MM.1S (cell line): ENCODE measurements around the gene COL26A1.

Source experiments
- DNase-seq: peaks from one replicate; pipeline ENCODE4 v3.0.0-alpha.2; 2015
- H2AFZ ChIP-seq: fragments of 300-600 bp; sonication (generic); 2 replicates; pipeline ENCODE4 v1.6.0; 2016; ENCODE audit warnings: antibody characterized with exemption, low read length
- H3F3A ChIP-seq: fragments of 300-600 bp; sonication (generic); 2 replicates; pipeline ENCODE4 v1.6.1; 2016; ENCODE audit warnings: mild to moderate bottlenecking, antibody characterized with exemption, low read length, moderate library complexity, mixed read lengths; ENCODE audit not compliant: insufficient read depth
- H3K27ac ChIP-seq: fragments of 300-600 bp; sonication (generic); 2 replicates; pipeline ENCODE4 v1.5.1; 2016; ENCODE audit warnings: mild to moderate bottlenecking, low read length
- H3K27me3 ChIP-seq: fragments of 300-600 bp; sonication (generic); replicated peaks from 2 replicates; pipeline ENCODE4 v1.6.0; 2016; ENCODE audit warnings: low read length; ENCODE audit not compliant: insufficient read depth
- H3K36me3 ChIP-seq: fragments of 300-600 bp; sonication (generic); replicated peaks from 2 replicates; pipeline ENCODE4 v1.6.1; 2016; ENCODE audit warnings: mild to moderate bottlenecking, low read length, mixed read lengths; ENCODE audit not compliant: insufficient read depth
- H3K4me1 ChIP-seq: fragments of 300-600 bp; sonication (generic); 2 replicates; pipeline ENCODE4 v1.6.1; 2016; ENCODE audit warnings: low read length, mixed read lengths
- H3K4me2 ChIP-seq: fragments of 300-600 bp; sonication (generic); 2 replicates; pipeline ENCODE4 v1.6.0; 2016; ENCODE audit warnings: low read depth, low read length
- H3K4me3 ChIP-seq: fragments of 300-600 bp; sonication (generic); 2 replicates; pipeline ENCODE4 v1.5.1; 2016; ENCODE audit warnings: low read length, mixed read lengths
- H3K79me2 ChIP-seq: fragments of 300-600 bp; sonication (generic); 2 replicates; pipeline ENCODE4 v1.6.1; 2016; ENCODE audit warnings: mixed run types, low read length, mixed read lengths
- H3K9ac ChIP-seq: fragments of 300-600 bp; sonication (generic); 2 replicates; pipeline ENCODE4 v1.6.1; 2016; ENCODE audit warnings: low read length, mixed read lengths
- H3K9me2 ChIP-seq: fragments of 300-600 bp; sonication (generic); replicated peaks from 2 replicates; pipeline ENCODE4 v1.6.1; 2016; ENCODE audit warnings: mild to moderate bottlenecking, low read length, mixed read lengths; ENCODE audit not compliant: insufficient read depth
- H3K9me3 ChIP-seq: fragments of 300-600 bp; sonication (generic); replicated peaks from 2 replicates; pipeline ENCODE4 v1.6.1; 2016; ENCODE audit warnings: mild to moderate bottlenecking, low read length, mixed read lengths; ENCODE audit not compliant: insufficient read depth
- H4K20me1 ChIP-seq: fragments of 300-600 bp; sonication (generic); 2 replicates; pipeline ENCODE4 v1.6.1; 2016; ENCODE audit warnings: mild to moderate bottlenecking, low read length, moderate library complexity, mixed read lengths; ENCODE audit not compliant: insufficient read depth
- CTCF ChIP-seq: fragments of 300-600 bp; sonication (generic); IDR thresholded peaks from 2 replicates; pipeline ENCODE4 v1.5.1; 2016; ENCODE audit warnings: antibody characterized with exemption, low read length, mixed read lengths
- EZH2 ChIP-seq: fragments of 300-600 bp; sonication (generic); optimal IDR thresholded peaks from 2 replicates; pipeline ENCODE3; 2017; ENCODE audit warnings: low read depth, mild to moderate bottlenecking, antibody characterized with exemption, low read length, mixed read lengths
- EZH2phosphoT487 ChIP-seq: fragments of 300-600 bp; sonication (generic); IDR thresholded peaks from 2 replicates; pipeline ENCODE4 v1.6.1; 2018; ENCODE audit warnings: antibody characterized with exemption, low read length

COL26A1 gene

GRCh38 chr7:101534873-101535272 lies 172.2 kb downstream of the COL26A1 start:
- no peaks in the 10 kb centered on the region for H3K9me2 ChIP-seq
- H3K27me3 ChIP-seq: peaks cover 68% of the 10 kb centered on the region
- H3K79me2 ChIP-seq: no peaks in the 10 kb centered on the region
- no peak overlapping the region for H3K4me2 ChIP-seq
- no peaks in the 10 kb centered on the region for H3K4me1 ChIP-seq
- no peaks in the 10 kb centered on the region for H4K20me1 ChIP-seq
- H3F3A ChIP-seq: no peaks in the 10 kb centered on the region
- no peak overlapping the region for H2AFZ ChIP-seq
- H3K27ac ChIP-seq: no peak overlapping the region
- DNase-seq: no peak
- no peaks in the 10 kb centered on the region for H3K9me3 ChIP-seq
- TF ChIP-seq CTCF: no peak
- no peak for TF ChIP-seq EZH2phosphoT487
- TF ChIP-seq EZH2: no peak
- H3K4me3 ChIP-seq: no peak overlapping the region
- no peak overlapping the region for H3K9ac ChIP-seq
- no peaks in the 10 kb centered on the region for H3K36me3 ChIP-seq

GRCh38 chr7:101535351-101535751 lies 172.7 kb downstream of the COL26A1 start:
- no peak for DNase-seq
- Histone ChIP-seq H4K20me1 (no peaks in the 10 kb centered on the region), H3K4me2 (no peak overlapping the region), H3K4me1 (no peaks in the 10 kb centered on the region), H3K27me3 (peaks cover 64% of the 10 kb centered on the region), H3K9me3 (no peaks in the 10 kb centered on the region), H3K4me3 (no peak overlapping the region), H3K36me3 (no peaks in the 10 kb centered on the region), H3K79me2 (no peaks in the 10 kb centered on the region), H3K9me2 (no peaks in the 10 kb centered on the region), H3K27ac (no peak overlapping the region), H3K9ac (no peak overlapping the region), H3F3A (no peaks in the 10 kb centered on the region), H2AFZ (no peak overlapping the region)
- no peak for TF ChIP-seq EZH2
- no peak for TF ChIP-seq EZH2phosphoT487
- no peak for TF ChIP-seq CTCF

- no peak for DNase-seq
Observed at GRCh38 chr7:101536232-101536631, 173.6 kb downstream of the COL26A1 start.

More at GRCh38 chr7:101536232-101536631, 173.6 kb downstream of the COL26A1 start:
- Histone ChIP-seq H3K27ac (no peak overlapping the region), H3K4me3 (no peak overlapping the region), H4K20me1 (no peaks in the 10 kb centered on the region), H3K9me3 (no peaks in the 10 kb centered on the region), H3F3A (no peaks in the 10 kb centered on the region), H3K36me3 (no peaks in the 10 kb centered on the region), H2AFZ (no peak overlapping the region), H3K27me3 (peaks cover 57% of the 10 kb centered on the region), H3K9ac (no peak overlapping the region), H3K4me2 (no peak overlapping the region), H3K79me2 (no peaks in the 10 kb centered on the region), H3K9me2 (no peaks in the 10 kb centered on the region), H3K4me1 (no peaks in the 10 kb centered on the region)
- TF ChIP-seq EZH2 (no peak), EZH2phosphoT487 (no peak), CTCF (no peak)
